Measurements from ENCODE around the gene DPM3.

GRCh38 chr1:155168456-155169210 lies 28.3 kb upstream of the DPM3 start:
- TF ChIP-seq CTCF (IDR thresholded peaks at IDR 0.05) (no peak), POLR2A (IDR thresholded peaks at IDR 0.05; ENCODE audit: low read depth) (no peak), POLR2AphosphoS5 (IDR thresholded peaks at IDR 0.05) (no peak)

Data from esophagus muscularis mucosa (tissue), 3 donors.